ENCODE results near the gene FIGN. TPM values are rescaled to one million over a fixed set of nuclear protein-coding genes. Genes with fewer than 3 reads are reported as not detected.

The FIGN gene
- total and polyA plus RNA-seq, 5 donors = 2.7 to 13.8 (median 9.8) TPM

DNA sequence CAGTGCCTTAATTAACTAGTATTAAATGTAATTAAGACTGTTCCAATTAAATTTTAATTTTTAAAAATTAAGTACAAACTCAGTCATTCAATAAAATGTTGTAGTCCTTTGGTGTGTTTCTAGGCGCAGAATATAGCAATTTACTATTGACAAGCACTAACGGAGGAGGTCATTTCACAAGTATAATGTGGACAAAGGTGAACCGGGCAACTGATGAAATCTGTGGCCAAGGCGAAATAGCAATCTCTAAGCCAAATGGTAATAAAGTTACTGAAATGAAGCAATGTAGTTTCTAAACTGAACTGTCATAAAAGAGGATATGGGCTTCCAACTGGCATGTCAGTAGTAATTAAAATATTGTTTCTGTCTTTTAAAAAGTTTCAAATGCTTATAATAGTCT, 27.5 kb downstream of the FIGN start:
- Histone ChIP-seq H3K27me3 (ENCODE audit: control insufficient read depth, insufficient read depth) (no peaks in the 10 kb centered on the region), H3K9me3 (ENCODE audit: control insufficient read depth, low read length) (no peaks in the 10 kb centered on the region), H3K4me1 (ENCODE audit: control insufficient read depth, insufficient read depth, low read length) (peaks cover 3% of the 10 kb centered on the region), H3K4me3 (ENCODE audit: low read length) (no peak overlapping the region), H3K27ac (ENCODE audit: low read length) (no peak overlapping the region)
- intact Hi-C loops (cut with DNase I) = no loop called here
- no peak for DNase-seq
- 95% methylated on average over 4 of the region's 4 CpGs for WGBS
- ATAC-seq = no peak

GRCh38 chr2:163703386-163703785, 32.4 kb downstream of the FIGN start:
- WGBS = 82% methylated on average over 1 of the region's 1 CpG
- no peak overlapping the region for H3K27ac ChIP-seq (ENCODE audit: low read length)
- DNase-seq (no peak), ATAC-seq (no peak)
- intact Hi-C loops (cut with DNase I) = no loop called here
- no peaks in the 10 kb centered on the region for H3K9me3 ChIP-seq (ENCODE audit: control insufficient read depth, low read length)
- peaks cover 2% of the 10 kb centered on the region for H3K4me1 ChIP-seq (ENCODE audit: control insufficient read depth, insufficient read depth, low read length)
- H3K27me3 ChIP-seq (ENCODE audit: control insufficient read depth, insufficient read depth) = no peaks in the 10 kb centered on the region
- no peak overlapping the region for H3K4me3 ChIP-seq (ENCODE audit: low read length)

DNA sequence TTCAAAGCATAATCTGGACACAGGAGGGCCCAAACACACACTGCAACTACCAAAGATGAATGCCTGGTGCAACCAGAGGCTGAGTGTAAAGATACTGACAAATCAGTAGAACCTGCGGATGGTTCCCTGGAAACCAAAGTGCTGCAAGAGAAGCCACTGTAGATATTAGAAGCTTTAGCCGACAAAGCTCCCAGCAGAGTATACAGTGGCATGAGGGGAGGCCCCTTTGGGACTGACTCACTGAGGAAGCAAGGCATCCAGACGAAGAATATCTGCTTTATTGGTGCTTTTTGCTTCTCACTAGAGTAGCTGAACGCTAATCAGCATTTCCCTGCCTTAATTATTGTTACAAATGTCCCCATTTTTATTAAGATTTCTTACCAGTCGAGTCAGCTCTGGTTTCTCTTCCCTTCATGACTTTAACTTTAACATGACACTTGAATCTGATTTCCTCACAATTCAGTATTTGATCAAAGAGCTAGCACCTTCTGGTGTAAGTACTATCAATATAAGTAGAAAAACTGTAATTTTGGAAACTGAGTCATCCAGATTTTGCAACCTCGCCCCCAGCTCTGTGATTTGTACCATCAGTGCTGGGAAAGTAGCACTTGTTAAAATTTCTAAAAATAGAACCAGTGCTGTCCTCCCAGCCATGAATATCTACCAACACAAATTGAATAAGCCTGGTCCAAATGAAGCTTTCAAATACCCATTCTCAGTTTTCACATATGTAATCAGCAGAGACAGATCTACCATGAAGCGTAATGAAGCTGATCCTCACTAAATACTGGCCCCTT, 34.2 kb downstream of the FIGN start:
- intact Hi-C loops (cut with DNase I) = no loop called here
- H3K4me1 ChIP-seq (ENCODE audit: control insufficient read depth, insufficient read depth, low read length) = peaks cover 5% of the 10 kb centered on the region
- no peak overlapping the region for H3K27ac ChIP-seq (ENCODE audit: low read length)
- ATAC-seq (peak in 1 of 2 donors; percentile 36), DNase-seq (no peak)
- no peaks in the 10 kb centered on the region for H3K27me3 ChIP-seq (ENCODE audit: control insufficient read depth, insufficient read depth)
- 71% methylated on average over 7 of the region's 7 CpGs for WGBS
- H3K9me3 ChIP-seq (ENCODE audit: control insufficient read depth, low read length) = no peaks in the 10 kb centered on the region
- H3K4me3 ChIP-seq (ENCODE audit: low read length) = no peak overlapping the region

DNA sequence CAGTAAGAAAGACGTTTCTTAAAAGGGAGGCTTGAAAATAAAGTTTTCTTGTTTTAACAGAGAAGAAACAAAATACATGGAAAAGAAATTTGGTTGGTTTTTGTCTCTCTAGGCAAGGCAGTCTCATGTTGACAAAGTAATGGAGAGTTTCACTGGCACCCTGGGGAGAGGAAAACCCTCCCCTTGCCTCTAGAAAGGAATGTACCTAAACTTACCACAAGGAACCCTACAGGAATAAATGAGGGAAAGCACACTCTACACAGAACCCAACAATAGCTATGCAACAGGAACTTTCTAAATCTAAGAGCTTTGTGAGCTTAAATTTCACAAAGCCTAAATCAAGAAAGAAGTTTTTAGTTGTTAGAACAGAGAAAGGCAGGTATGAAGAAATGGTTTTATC, 37.0 kb downstream of the FIGN start:
- intact Hi-C loops (cut with DNase I) = no loop called here
- H3K27ac ChIP-seq (ENCODE audit: low read length) = no peak overlapping the region

GRCh38 chr2:163697846-163698637, 37.8 kb downstream of the FIGN start:
- DNase-seq = no peak
- intact Hi-C loops (cut with DNase I) = no loop called here
- no peaks in the 10 kb centered on the region for H3K9me3 ChIP-seq (ENCODE audit: control insufficient read depth, low read length)
- no peak for ATAC-seq
- no peaks in the 10 kb centered on the region for H3K27me3 ChIP-seq (ENCODE audit: control insufficient read depth, insufficient read depth)
- H3K4me1 ChIP-seq (ENCODE audit: control insufficient read depth, insufficient read depth, low read length) = peaks cover 5% of the 10 kb centered on the region
- WGBS = 79% methylated on average over 5 of the region's 5 CpGs
- no peak overlapping the region for H3K4me3 ChIP-seq (ENCODE audit: low read length)
- H3K27ac ChIP-seq (ENCODE audit: low read length) = no peak overlapping the region

More for the DNA sequence above, 37.0 kb downstream of the FIGN start:
- no peak overlapping the region for H3K4me3 ChIP-seq (ENCODE audit: low read length)
- no peaks in the 10 kb centered on the region for H3K27me3 ChIP-seq (ENCODE audit: control insufficient read depth, insufficient read depth)
- ATAC-seq (peak in 1 of 2 donors; percentile 56), DNase-seq (no peak)
- peaks cover 5% of the 10 kb centered on the region for H3K4me1 ChIP-seq (ENCODE audit: control insufficient read depth, insufficient read depth, low read length)
- H3K9me3 ChIP-seq (ENCODE audit: control insufficient read depth, low read length) = no peaks in the 10 kb centered on the region
- WGBS = 38% methylated on average over 1 of the region's 1 CpG

DNA sequence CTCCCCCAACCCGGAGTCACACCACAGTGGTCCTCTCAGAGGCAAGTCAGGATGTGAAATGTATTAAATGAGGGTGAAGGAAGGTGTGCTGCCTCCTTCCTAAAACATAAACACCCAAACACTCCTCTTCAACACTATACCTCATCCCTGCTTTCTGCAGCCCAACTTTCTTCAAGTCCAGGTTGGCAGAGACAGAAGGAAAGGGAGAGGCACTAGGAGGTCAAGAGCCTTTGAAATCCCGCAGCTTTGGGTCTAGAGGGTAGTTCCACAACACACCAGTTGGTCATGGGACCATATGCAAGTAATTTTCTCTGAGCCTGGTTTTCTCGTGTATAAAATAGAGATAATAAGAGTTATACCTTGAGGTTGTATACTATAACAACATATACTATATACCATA, 38.4 kb downstream of the FIGN start:
- H3K27ac ChIP-seq (ENCODE audit: low read length) = no peak overlapping the region
- H3K27me3 ChIP-seq (ENCODE audit: control insufficient read depth, insufficient read depth) = no peaks in the 10 kb centered on the region
- H3K4me3 ChIP-seq (ENCODE audit: low read length) = no peak overlapping the region
- DNase-seq = no peak
- H3K9me3 ChIP-seq (ENCODE audit: control insufficient read depth, low read length) = no peaks in the 10 kb centered on the region
- 52% methylated on average over 3 of the region's 3 CpGs for WGBS
- intact Hi-C loops (cut with DNase I) = no loop called here
- peaks cover 5% of the 10 kb centered on the region for H3K4me1 ChIP-seq (ENCODE audit: control insufficient read depth, insufficient read depth, low read length)
- ATAC-seq = no peak

DNA sequence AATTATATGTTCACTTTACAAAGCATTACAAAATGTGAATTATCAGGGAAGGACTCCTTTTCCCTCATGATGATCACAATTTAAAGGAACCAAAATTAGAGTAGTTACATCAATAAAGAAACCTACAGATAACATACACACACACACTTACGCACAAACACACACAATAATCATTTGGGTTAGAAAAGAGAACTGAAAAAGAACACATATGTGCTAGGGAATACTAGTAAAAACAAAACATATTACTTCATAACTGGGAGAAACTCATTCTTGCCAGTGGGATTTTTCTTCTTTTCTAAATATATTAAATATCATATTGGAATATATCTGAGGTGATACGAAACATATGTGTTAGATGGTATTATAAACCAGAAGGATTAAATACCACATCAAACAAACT, 42.3 kb downstream of the FIGN start:
- intact Hi-C loops (cut with DNase I) = no loop called here
- Histone ChIP-seq H3K4me3 (ENCODE audit: low read length) (no peak overlapping the region), H3K27me3 (ENCODE audit: control insufficient read depth, insufficient read depth) (no peaks in the 10 kb centered on the region), H3K9me3 (ENCODE audit: control insufficient read depth, low read length) (no peaks in the 10 kb centered on the region), H3K27ac (ENCODE audit: low read length) (no peak overlapping the region), H3K4me1 (ENCODE audit: control insufficient read depth, insufficient read depth, low read length) (peaks cover 3% of the 10 kb centered on the region)
- DNase-seq (no peak), ATAC-seq (no peak)
- whole genome bisulfite sequencing = 92% methylated on average over 2 of the region's 2 CpGs

- WGBS = 71% methylated on average over 7 of the region's 7 CpGs
- no peaks in the 10 kb centered on the region for H3K9me3 ChIP-seq (ENCODE audit: control insufficient read depth, low read length)
- DNase-seq (no peak), ATAC-seq (no peak)
- no peak overlapping the region for H3K4me3 ChIP-seq (ENCODE audit: low read length)
- H3K4me1 ChIP-seq (ENCODE audit: control insufficient read depth, insufficient read depth, low read length) = no peaks in the 10 kb centered on the region
- H3K27ac ChIP-seq (ENCODE audit: low read length) = peak overlapping the region; percentile 44
- intact Hi-C loops (cut with DNase I) = no loop called here
- H3K27me3 ChIP-seq (ENCODE audit: control insufficient read depth, insufficient read depth) = no peaks in the 10 kb centered on the region
Measured at GRCh38 chr2:163692611-163693482, 43.0 kb downstream of the FIGN start.

DNA sequence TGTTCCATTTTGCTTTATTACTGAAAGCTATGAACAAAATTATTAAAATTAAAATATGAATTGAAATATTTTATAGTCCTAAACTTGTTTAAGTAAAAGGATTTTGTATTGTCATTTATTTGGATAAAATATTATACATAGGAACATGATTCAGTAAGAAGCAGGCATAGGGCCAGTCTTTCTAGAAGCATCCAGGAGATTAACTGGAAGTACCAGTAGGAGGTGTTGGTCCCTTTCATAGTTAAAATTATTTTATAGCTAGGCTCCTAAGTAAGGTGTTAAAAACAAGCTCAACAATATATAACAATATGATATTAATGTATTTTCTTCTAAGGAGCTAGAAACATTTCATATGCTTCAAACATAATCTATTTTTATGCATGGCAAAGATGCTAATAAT, 43.7 kb downstream of the FIGN start:
- Histone ChIP-seq H3K4me1 (ENCODE audit: control insufficient read depth, insufficient read depth, low read length) (no peaks in the 10 kb centered on the region), H3K27me3 (ENCODE audit: control insufficient read depth, insufficient read depth) (no peaks in the 10 kb centered on the region), H3K9me3 (ENCODE audit: control insufficient read depth, low read length) (no peaks in the 10 kb centered on the region), H3K27ac (ENCODE audit: low read length) (no peak overlapping the region), H3K4me3 (ENCODE audit: low read length) (no peak overlapping the region)
- intact Hi-C loops (cut with DNase I) = no loop called here
- DNase-seq = no peak
- no peak for ATAC-seq

DNA sequence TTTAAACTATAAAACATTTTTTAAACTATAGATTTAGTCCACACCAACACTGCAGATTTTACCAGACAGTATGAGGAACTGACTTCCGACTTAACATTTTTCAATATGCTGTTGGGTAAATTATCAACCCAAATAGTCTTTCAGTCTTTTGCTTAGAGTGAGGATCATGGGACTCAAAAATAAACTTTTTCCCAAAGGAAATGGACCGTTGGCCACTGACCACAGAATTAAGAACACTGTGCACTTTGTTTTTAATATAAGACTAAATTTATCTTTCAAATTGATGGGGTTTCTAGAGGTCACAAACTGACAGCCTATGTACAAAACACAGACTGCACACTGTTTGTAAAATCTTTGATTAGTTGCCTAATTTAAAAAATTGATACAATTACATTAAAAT, 44.9 kb downstream of the FIGN start:
- Histone ChIP-seq H3K27ac (ENCODE audit: low read length) (no peak overlapping the region), H3K4me3 (ENCODE audit: low read length) (no peak overlapping the region), H3K4me1 (ENCODE audit: control insufficient read depth, insufficient read depth, low read length) (no peaks in the 10 kb centered on the region), H3K27me3 (ENCODE audit: control insufficient read depth, insufficient read depth) (no peaks in the 10 kb centered on the region), H3K9me3 (ENCODE audit: control insufficient read depth, low read length) (no peaks in the 10 kb centered on the region)
- intact Hi-C loops (cut with DNase I) = no loop called here
- 41% methylated on average over 2 of the region's 2 CpGs for WGBS
- ATAC-seq (peak in 1 of 2 donors; percentile 55), DNase-seq (no peak)

DNA sequence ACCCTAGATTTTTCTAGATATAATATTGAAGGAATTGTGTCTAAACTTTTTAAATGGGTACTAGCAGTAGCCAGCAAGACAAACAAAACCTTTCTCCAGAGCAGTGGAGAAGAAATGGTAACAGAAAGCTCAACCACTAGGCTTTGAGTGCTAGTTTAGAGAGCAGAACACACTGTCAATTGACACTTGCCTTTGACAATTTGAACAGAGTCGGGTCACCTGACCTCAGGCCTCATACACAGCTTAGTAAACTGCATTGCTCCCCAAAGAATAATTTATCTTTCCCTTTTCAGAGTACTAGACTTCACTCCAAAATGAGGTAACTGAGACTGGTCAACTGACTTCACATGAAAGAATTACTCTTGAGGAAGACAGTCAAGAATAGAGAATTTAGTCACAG, 48.6 kb downstream of the FIGN start:
- intact Hi-C loops (cut with DNase I) = no loop called here
- ATAC-seq (peak in 1 of 2 donors; percentile 56), DNase-seq (no peak)
- Histone ChIP-seq H3K27me3 (ENCODE audit: control insufficient read depth, insufficient read depth) (no peaks in the 10 kb centered on the region), H3K4me3 (ENCODE audit: low read length) (no peak overlapping the region), H3K27ac (ENCODE audit: low read length) (no peak overlapping the region), H3K4me1 (ENCODE audit: control insufficient read depth, insufficient read depth, low read length) (no peaks in the 10 kb centered on the region), H3K9me3 (ENCODE audit: control insufficient read depth, low read length) (no peaks in the 10 kb centered on the region)
- 46% methylated on average over 1 of the region's 1 CpG for WGBS
